NCI-H1694 (cell line): ENCODE measurements around the gene CATSPER3.
"Not testable (repeated sequence)": the region's sequence is repeated elsewhere in the genome, so short reads cannot be mapped to it uniquely, and the experiment has no call there.

Experiments
- DNase-seq: peaks from one replicate; lab custom pipeline; 2025; lab: John Stamatoyannopoulos, UW

Gene CATSPER3

DNA sequence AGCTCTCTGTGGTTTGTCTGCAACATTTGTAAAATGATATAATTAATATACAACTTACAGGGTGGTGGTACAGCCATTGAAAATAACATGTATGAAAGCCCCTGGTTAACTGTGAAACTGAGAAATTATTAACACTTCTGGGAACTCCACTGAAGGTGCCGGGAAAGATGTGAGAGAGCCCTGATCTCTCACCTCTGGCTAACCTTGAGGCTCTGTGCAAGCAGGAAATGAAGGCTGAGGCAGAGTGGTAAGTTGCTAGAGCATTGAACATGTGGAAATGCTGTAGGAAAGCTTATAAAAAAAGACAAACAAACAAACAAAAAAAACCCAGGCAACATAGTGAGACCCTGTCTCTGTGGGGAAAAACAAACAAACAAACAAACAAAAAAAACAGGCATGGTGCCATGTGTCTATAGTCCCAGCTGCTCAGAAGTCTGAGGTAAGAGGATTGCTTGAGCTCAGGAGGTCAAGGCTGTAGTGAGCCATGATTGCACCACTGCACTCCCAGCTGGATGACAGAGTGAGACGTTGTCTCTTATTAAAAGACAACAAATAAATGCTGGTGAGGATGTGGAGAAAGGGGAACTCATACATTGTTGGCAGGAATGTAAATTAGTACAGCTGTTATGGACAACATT, 7.5 kb downstream of the CATSPER3 start:
- DNase-seq, result no peak

DNA sequence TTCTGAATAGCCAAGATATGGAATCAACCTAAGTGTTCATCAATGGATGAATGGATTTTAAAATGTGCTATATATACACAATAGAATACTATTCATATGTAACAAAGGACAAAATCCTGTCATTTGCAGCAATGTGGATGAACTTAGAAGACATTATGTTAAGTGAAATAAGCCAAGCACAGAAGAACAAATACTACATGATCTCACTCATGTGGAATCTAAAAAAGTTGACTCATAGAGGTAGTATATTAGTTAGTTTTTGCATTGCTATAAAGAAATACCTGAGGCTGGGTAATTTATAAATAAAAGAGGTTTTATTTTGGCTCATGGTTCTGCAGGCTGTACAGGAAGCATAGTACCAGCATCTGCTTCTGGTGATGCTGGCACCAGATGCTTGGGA, 8.1 kb downstream of the CATSPER3 start:
- DNase-seq, result no peak

DNA sequence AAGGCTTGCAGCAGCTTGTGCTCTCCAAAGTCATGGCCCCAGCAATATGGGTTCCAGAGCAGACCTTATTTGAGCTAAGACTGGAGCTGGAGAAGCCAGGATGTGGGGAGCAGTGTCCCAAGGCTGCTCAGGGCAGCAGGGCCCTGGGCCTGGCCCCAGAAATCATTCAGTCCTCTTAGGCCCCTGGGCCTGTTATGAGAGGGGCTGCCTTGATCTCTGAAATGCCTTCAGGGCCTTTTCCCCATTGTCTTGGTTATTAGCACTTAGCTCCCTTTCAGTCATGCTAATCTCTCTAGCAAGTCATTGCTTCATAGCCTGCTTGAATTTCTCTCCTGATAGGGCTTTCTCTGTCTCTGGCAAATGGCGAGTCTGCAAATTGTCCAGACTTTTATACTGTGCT, 9.1 kb downstream of the CATSPER3 start:
- no peak for DNase-seq

DNA sequence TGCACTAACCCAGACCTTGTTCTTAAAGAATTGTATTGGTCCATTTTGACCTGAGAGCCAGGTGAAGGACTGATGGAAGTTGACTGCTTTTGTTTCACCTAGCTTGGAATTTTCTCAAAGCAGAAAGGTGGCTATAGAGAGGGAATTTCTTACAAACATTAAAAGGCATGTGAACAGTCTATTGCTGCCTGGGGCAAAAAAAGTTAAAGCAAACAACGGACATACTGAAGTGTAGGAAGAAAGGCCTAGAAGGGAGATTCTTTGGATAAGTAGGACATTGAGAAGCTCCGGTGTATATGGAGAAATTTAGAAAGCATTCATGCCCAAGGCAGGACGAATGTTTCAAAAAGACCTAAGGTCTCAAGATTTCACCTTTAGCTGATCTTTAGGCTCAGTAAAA, 11.7 kb downstream of the CATSPER3 start:
- DNase-seq, result no peak

DNA sequence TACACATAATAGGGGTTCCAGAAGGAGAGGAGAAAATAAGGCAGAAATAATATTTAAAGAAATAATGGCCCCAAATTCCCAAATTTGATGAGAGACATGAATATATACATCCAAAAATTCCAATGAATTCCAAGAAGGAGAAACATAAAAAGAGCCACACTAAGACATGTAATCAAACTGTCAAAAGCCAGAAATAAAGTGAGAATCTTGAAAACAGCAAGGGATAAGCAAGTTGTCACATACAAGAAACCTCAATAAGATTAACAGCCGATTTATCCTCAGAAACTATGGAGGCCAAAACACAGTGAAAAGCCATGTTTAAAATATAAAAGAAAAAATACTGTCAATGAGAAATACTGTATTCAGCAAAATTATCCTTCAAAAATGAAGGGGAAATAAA, 14.5 kb downstream of the CATSPER3 start:
- DNase-seq, result no peak

DNA sequence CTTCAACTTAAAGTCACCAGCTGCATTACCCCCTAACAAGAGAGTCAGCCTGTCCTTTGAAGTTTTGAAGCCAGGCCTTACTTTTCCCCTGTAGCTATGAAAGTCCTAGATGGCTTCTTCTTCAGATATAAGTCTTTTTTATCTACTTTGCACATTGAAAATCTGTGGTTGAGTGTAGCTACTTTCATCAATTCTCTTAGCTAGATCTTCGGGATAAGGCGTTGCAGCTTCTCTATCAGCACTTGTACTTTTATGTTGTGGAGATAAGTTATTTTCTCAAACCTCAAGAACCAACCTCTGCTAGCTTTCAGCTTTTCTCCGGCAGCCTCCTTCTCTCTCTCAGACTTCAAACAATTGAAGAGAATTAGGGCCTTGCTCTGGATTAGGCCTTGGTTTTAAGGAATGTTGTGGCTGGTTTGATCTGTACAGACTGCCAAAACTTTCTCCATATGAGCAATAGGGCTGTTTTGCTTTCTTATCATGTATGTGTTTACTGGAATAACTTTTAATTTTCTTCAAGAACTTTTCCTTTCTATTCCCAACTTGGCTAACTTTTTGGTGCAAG, 21.6 kb downstream of the CATSPER3 start:
- DNase-seq, result no peak

DNA sequence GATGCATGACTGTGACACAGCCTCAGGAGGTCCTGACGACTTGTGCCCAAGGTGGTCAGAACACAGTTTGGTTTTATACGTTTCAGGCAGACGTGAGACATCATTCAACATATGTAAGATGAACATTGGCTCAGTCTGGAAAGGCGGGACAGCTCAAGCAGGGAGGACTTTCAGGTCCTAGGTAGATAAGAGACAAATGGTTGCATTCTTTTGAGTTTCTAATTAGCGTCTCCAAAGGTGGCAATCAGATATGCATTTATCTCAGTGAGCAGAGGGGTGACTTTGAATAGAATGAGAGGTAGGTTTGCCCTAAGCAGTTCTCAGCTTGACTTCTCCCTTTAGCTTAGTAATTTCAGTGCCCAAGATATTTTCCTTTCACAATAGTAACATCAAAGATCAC, 22.5 kb downstream of the CATSPER3 start:
- not testable (repeated sequence) for DNase-seq

DNA sequence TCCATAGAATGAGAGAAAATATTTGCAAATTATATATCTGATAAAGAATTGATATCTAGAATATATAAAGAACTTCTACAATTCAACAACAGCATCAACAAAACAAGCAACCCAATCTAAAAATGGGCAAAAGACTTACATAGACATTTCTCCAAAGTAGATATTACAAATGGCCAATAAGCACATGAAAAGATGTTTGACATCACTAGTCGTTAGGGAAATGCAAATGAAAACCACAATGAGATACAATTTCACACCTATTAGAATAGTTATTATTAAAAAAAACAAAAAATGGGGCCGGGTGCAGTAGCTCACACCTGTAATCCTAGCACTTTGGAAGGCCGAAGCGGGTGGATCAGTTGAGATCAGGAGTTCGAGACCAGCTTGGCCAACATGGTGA, 24.4 kb downstream of the CATSPER3 start:
- no peak for DNase-seq

DNA sequence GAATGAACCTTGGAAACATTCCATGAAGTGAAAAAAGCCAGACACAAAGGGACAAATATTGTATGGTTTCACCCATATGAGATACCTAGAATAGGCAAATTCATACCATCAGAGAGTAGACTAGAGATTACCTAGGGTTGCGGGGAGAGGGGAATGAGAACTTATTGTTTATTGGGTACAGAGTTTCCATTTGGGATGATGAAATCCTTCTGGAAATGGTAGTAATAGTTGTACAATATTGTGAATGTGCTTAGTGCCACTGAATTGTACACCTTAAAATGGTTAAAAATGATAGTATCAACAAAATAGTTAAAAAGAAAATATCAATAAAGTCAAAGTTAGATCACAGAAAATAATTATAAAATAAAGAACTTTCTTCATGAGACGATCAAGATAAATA, 25.5 kb downstream of the CATSPER3 start:
- no peak for DNase-seq

DNA sequence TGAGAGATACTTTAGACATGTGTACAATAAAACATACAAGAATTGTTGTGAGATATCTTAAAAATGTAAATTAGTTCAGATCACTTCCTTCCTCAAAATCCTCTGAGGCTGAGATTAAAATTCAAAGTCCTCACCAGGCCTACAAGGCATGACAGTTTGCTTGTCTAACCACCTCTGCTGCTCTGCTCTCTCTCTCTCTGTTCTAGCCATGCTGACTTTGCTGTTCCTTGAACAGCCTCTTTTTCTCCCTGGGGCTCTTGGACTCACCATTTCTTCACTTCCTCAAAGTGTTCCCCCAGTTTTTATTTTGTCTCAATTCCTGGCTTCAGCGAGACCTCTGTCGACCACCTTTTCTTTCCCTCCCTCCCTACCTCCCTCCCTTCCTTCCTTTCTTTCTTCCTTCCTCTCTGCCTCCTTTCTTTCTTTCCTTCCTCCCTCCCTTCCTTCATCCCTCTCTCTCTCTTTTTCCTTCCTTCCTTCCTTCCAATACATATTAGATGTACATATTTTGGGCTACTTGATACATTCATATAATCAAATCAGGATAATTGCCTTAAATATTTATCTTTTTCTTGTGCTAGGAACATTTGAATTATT, 27.0 kb downstream of the CATSPER3 start:
- no peak for DNase-seq

DNA sequence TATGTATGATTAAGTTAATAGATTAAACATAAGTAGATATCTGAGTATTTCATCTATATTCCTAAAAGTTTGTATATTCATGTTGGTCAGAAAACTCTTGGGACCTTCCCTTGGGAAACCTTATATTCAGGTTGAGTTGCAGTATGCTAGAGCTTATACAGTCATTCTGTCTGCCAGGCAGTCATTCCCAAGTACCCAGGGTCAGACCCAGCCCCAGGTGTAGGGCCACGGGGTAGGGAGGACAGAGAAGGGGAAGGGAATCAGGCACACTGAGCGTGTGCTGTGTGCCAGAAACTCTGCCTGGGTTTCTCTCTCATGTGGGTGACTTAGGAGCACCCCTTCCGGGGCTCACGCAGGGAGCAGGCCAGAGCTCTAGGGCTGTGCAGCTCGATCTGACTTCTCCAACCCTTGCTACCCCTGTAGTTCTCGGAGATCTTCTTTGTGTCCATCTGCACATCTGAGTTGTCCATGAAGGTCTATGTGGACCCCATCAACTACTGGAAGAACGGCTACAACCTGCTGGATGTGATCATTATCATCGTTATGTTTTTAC, 28.2 kb downstream of the CATSPER3 start:
- DNase-seq, result no peak

DNA sequence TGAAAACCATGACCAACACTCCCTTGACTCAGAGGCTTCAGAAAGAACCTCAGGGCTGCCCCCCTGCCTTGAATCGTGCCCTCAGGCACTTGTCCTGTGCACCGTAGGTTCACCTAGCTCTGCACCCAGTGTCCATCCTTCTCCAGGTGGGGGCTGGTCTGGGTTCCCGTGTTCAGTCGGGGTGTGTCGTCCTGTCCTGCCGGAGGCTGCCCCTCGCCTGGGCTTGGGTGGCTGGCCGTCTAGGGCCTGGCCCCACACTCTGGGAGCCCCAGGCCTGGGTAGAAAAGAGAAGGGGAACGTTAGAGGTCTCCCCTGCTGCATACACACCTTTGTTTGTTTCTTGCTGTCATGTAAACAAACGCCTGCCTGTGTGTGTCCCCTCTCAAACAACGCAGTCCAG, 29.3 kb downstream of the CATSPER3 start:
- no peak for DNase-seq

DNA sequence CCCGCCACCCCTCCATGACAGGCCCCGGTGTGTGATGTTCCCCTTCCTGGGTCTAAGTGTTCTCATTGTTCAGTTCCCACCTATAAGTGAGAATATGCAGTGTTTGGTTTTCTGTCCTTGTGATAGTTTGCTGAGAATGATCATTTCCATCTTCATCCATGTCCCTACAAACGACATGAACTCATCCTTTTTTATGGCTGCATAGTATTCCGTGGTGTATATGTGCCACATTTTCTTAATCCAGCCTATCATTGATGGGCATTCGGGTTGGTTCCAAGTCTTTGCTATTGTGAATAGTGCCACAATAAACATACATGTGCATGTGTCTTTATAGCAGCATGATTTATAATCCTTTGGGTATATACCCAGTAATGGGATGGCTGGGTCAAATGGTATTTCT, 30.4 kb downstream of the CATSPER3 start:
- DNase-seq, result not testable (repeated sequence)

DNA sequence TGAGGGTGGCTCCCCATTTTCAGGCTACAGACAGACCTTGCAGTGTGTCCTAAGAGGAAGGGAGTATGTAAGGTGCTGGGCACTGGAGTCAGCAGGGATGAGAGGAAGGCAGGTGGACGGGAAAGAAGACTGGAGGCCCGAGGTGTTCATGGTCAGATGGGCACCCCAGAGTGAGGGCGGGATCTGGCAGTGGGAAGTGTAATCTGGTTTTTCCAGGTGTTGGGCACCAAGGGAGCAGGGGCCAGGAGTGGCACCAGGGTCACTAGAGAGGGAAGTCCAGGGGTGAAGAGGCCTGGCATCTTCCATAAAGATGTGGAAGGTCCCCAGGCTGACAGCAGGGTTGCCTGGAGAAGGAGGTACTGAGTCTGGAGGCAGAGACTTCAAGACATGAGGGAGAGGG, 36.7 kb downstream of the CATSPER3 start:
- DNase-seq, result no peak

DNA sequence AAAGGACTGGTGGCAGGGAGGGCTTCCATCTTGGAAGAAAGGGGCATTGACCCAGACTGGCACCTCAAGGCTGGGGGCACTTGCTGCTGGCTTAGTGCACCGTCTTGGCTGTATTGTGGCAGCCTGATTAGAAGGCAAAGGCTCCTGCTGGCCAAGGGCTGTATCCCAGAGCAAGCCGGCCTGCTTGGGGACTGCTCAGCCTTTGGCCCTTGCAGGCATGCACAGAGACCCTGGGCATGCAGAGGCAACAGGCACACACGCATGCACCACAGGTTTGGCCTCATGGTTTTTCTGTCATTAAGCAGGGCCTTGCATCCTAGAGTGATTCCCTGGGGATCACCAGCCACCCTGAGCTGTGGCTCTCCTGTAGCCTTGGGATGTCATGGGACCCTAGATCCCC, 37.4 kb downstream of the CATSPER3 start:
- DNase-seq, result no peak

DNA sequence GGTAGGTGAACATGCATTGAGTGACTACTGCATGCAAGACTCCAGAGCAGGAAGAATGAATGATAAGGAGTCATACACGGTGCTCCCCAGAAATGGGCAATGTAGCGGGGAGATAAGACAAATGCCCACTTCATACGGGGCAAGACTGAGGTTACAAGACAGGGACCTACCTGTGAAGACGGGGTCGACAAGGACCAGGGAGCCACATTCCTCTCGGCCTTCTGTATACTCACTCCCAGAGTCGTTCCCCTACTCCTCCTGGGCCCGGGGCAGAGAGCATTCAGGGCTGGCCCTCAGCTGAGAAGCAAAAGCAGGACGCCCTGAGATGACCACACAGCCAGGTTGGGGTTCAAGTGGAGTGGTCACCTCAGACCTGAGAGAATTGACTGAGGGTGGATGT, 39.6 kb downstream of the CATSPER3 start:
- no peak for DNase-seq

DNA sequence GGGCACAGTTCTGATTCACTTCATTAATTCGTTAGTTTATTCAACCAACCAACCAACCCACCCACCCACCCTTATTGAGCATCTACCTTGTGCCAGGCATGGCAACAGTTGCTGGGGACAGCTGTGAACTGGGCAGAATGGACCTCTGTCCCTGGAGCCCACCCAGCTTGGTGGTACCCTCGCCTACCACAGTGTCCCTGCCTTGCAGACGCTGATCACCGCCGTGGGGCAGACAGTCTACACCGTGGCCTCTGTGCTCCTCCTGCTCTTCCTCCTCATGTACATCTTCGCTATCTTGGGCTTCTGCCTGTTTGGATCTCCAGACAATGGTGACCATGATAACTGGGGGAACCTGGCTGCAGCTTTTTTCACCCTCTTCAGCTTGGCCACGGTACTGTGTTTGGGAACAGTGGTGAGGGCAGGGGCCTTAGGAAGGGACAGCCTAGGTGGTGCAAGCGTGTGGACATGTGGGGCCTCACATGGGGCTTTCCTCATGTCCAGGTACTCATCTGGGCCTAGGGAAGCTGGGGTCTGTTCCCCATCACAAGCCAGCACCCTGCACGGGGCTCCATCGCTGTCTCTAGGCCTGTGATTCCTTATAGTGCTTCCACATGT, 40.1 kb downstream of the CATSPER3 start:
- no peak for DNase-seq

DNA sequence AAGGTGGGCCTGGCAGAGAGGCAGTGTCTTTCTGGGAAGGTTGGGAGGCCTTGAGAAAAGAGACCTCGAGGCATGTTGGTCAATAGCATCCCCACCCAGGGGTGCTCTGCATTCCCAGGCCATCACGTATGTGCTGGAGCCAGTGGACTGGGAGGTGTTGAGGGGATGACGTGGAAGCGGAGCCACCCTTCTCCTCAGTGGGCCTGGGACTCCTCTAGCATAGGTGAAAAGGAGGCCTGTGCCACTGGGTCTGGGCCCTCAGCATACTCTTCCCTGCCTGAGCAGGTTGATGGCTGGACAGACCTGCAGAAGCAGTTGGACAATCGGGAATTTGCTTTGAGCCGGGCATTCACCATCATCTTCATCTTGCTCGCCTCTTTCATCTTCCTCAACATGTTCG, 40.8 kb downstream of the CATSPER3 start:
- no peak for DNase-seq

DNA sequence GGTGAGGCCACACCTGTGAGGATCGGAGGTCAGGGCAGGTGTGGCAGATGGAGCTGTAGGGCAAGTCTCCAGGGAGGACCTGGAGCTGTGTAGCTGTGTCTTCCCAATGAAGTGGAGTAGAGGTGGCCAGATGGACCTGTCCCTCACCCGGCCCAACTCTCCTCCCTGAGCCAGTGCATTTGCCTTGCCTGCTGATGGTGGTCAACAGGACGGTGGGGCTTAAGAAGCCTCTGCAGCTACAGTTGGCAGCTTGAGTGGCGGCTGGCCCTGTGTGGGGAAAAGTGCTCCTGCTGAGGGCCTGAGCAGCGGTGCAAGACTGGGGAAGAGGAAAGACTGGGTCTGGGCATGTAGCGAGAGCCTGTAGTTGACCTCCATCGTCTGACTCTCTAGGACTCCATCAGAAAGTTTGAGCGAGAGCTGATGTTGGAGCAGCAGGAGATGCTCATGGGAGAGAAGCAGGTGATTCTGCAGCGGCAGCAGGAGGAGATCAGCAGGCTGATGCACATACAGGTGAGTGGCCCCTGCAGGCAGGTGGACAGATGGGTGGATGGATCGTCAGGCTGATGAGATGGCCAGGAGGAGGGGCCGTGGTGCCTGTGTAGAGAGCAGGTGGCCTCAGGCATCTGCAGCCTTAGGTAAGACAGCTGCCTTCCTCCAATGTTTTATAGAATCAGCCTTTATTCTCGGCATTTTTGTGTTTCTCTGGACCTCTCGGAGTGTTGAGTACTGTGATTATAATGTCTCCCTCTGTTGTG, 41.5 kb downstream of the CATSPER3 start:
- no peak for DNase-seq

DNA sequence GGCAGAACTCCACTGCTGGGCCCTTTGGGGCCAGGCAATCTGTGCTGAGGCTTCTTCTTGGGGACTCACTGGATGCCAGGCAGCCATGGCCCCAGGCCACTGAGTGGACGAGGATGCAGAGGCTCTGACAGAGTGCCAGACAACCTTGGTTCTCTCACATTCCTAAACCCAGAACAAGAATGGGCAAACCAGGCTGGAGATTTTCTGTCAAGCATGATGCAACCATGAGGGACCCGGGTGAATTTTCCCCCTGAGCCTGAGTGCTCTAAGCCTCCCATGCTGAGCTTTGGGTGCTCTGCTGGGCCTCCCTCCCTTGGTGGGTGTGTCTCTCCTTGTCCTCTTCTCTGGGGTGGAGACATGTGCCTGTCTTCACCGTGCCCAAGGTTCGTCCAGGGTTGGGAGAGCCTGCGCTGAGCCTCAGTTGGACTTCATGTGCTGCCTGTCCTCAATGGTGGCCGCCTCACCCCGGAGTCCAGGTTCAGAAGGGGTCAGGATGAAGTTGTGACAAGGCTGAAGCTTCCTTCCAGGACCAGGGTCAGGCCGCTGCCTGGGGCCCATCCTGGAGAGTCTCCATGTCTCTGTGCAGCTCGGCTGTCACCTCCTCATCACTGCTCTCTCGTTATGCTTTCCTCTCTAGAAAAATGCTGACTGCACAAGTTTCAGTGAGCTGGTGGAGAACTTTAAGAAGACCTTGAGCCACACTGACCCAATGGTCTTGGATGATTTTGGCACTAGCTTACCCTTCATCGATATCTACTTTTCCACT, 42.2 kb downstream of the CATSPER3 start:
- DNase-seq, result no peak

DNA sequence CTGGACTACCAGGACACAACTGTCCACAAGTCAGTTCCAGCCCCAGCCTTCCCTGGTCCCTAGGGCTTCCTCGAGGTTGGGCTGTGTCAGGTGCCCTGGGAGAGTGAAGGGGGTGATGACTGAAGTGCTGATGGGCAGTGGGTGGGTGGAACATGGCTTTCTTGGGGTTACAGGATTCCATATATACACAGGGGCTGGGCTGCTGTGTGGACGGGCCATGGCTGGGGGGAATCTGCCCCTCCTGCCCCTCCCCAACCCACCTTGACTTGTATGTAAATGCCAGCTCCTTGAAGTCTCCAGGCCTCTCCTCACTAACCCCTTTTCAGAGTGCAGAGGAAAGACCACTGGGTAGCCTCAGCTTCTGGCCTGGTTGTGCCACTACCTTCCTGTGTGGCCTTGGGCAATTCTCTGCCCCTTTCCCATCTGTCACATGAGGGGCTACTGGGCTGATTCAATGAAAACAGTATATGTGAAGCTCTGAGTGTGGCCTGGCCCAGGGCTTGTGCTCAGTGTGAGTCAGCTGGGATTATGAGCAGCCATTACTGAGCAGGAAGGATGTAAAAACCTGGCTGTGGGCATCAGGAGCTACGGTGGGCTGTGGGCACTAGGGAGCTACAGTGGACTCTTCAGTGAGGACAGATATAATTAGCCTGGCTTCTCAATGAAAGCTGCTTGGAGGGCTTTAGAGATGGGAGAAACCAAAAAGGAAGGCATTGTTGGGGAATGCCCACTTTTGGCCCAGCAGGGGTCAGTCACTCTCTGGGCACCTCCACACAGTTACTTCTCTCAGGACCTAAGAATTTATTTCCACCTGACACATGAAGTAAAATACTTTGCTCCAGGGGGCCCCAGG, 43.0 kb downstream of the CATSPER3 start:
- no peak for DNase-seq
